ENCODE results near the gene CDKL4. TPM values are rescaled to one million over a fixed set of nuclear protein-coding genes. Genes with fewer than 3 reads are reported as not detected.
"Not testable (repeated sequence)": the region's sequence is repeated elsewhere in the genome, so short reads cannot be mapped to it uniquely, and the experiment has no call there.

The CDKL4 gene
- total RNA-seq, 1 donor from 2014 or later = 0.54 TPM

DNA sequence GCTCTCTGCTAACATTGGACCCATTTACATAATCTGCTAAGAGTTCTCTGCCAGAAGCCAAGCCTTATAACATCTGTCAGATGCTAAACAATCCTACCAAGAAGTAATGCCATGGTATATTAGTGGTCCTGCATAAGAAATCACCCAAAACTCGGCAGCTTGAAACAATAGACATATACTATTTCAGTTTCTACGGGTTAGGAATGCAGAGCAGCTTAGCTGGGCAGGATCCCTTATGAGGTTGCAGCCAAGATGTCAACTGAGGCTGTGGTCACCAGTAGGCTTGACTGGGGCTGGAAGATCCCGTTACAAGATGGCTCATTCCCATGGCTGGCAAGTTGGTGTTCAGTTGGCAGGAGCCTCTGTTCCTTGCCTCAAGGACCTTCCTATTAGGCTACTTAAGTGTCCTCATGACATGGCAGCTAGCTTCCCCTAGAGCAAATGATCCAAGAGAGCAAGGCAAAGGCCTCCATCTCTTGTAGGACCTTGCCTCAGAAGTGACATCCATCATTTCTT, 97.8 kb downstream of the CDKL4 start:
- intact Hi-C loops (cut with micrococcal nuclease) = no loop called here

DNA sequence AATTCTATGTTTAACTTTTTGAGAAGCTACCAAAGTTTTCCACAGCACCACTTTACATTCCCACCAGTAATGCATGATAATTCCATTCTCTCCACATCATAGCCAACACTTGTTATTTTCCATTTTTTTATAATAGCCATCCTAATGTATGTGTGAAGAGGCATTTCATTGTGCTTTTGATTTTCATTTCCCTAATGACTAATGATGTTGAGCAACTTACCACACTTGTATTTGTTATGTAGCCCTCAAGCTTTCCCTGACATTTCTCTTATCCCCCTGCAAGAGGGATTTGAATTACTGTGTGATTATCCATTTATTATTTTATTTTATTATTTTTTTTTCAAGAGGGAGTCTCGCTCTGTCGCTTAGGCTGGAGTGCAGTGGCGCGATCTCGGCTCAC, 99.4 kb downstream of the CDKL4 start:
- intact Hi-C loops (cut with micrococcal nuclease) = no loop called here

DNA sequence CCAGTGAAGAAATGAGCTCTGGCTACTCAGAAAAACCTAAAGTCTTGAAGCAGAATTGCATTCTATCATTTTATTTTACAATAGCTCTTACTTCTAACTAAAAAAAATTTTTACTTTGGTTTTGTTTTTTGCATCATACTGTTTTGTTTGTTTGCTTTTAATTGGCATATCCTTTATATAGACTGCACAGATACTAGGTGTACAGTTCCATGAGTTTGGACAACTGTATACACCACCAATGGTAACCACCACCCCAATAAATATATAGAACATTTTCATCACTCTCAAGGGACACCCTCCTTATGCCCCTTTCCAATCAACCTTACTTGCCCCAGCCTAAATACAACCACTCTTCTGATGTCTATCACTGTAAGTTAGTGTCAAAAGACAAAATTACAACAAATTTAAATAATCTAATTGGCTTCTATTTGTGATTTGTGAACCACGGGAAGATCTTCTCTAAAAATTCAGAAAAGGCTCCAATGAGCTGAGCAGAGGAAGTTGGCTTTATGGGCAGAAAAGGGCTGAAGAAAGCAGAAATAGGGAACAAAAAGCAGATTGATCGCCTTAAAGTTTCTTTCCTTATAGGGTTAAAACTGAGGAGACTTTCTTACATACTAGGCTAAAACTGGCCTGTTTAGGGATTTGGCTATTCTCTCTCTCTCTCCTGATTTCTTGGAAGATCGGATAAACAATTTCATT, 100.7 kb downstream of the CDKL4 start:
- intact Hi-C loops (cut with micrococcal nuclease) = loop anchor here (1.0 kb wide), 3 partner anchors 15 to 73 kb away; partner anchors contain the start of gene SOS1

DNA sequence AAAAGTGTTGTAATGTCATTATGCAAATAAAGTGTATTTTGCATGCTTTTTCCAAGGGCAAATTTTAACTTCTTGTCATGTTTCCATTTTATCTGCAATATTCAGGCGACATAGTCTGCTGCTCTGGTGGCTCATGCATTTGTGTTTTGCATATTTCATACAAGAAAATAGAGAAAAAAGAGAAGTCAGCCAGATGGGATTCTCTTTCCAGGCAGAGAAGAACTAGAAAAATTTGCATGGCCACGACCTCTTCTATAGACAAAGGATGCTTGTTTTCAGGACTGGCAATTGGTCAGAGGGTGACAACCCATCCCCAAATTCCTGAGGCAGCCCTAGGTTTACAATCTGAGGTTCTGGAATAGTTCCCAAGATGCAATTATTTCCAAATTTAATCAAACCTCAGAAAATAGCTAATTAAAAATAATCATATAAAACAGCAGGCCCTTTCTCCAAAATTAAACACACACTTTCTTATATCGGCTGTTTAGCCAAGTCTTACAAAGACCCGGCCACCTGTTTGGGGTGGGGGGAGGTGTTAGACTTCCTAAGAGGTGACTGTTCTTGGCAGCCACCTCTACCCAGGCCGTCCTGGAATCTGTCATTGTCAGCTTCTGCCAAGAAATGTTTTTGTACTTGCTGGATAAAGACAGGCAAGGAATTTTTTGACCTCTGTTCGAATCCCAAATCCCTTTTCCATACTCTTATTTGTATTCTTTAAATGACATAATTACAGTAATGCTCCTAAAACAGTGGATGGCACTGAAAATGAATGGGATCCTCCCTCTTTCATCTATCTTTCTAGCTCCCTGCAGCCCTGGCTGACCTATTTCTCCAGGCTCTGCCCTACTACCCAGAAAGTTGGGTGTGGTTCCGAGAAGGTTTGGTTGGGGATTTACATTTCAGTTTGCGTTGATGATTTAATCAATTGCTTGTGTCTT, 102.2 kb downstream of the CDKL4 start:
- intact Hi-C loops (cut with micrococcal nuclease) = loop anchor here (1.0 kb wide), 3 partner anchors 13 to 75 kb away; partner anchors contain the start of gene SOS1

DNA sequence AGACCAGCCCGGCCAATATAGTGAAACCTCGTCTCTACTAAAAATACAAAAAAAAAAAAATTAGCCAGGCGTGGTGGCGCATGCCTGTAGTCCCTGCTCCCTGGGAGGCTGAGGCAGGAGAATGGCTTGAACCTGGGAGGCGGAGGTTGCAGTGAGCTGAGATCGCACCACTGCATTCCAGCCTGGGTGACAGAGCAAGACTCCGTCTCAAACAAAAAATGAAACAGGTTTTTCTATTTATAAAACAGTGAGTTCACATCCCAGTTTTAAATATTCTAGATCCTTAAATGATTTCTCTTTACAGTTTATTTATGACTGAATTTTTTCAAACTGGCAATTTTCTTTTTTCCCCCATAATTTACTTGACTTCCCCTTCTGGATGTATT, 102.8 kb downstream of the CDKL4 start:
- intact Hi-C loops (cut with micrococcal nuclease) = not testable (repeated sequence)

DNA sequence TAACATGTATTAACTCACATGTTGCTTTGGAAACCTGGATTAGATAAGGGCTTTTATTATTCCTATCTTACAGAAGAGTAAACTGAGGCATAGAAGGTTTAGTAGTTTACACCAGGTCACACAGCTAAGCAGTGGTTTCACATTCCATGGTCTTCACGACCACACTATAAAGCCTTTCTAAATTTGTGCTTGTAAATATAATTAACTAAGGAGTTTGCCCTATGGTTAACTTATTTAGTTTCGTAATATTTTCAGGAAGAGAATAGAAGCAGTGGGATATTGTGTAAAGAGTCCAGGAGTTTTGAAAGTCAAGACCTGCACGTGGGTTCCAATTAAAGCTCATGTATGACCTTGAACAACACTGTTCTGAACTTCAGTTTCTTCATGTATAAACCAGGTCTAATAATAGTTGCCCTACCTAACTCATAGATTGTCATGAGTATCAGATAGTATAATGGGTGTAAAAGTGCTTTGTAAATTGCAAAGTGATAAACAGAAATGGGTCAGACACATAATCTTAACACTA, 103.4 kb downstream of the CDKL4 start:
- intact Hi-C loops (cut with micrococcal nuclease) = no loop called here

DNA sequence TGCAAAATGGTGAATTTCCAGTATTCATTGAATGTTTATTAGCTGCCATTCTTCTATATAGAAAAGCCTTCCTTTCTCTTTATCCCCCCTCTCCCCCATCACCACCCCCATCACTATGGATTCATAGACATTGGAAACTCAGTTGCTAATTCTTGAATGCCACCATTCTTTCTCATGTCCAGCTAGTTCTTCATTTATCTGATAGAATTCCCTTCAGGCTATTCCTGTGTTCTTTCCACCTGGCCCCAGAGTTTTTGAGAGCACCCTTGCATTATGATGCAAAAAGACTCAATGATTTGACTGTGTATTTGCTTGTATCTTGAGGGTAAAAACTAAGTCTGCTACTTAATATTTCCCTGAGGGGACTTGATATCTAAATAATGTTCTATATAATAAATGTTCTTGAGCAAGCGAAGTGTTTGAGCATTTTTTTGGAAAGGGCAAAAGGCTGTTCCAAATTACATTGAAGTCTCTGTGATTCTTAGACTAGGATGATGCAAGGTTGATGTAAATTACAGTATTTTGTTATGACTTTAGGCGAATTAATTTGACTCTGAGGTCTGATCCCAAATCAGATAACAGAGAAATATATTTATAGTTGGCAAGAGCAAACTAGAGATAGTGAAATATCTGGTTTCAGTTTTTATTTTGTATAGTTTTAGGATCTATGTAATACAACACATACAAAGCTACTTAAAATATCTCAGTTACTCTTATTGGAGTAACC, 104.1 kb downstream of the CDKL4 start:
- intact Hi-C loops (cut with micrococcal nuclease) = no loop called here

DNA sequence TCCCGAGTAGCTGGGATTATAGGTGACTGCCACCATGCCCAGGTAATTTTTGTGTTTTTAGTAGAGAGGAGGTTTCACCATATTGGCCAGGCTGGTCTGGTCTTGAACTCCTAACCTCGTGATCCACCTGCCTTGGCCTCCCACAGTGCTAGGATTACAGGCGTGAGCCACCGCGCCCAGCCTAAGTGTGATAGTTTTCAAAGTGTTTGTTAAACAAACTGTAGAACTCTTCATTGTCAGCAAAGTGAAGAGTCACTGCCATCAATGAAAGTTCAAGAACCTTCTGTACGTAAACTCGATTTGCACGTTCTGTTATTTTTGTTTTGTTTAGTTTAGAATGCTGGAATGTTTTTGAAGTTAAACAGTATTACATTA, 104.9 kb downstream of the CDKL4 start:
- intact Hi-C loops (cut with micrococcal nuclease) = no loop called here

DNA sequence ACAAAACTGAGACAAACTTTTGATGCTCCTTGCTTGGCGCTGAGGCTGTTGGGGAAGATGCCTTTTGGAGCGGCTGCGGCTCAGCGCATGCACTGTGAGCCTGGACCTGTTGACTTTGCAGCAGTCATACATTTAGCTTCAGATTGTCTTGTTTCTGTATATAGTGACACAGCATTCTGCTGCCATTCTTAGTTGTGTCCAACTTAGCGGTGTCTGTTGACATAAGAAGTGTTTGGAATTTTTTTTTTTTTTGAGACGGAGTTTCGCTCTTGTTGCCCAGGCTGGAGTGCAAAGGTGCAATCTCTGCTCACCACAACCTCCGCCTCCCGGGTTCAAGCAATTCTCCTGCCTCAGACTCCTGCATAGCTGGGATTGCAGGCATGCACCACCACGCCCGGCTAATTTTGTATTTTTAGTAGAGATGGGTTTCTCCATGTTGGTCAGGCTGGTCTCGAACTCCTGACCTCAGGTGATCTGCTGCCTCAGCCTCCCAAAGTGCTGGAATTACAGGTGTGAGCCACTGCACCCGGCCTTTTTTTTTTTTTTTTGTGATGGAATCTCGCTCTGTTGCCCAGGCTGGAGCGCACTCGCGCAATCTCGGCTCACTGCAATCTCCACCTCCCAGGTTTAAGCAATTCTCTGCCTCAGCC, 105.5 kb downstream of the CDKL4 start:
- intact Hi-C loops (cut with micrococcal nuclease) = not testable (repeated sequence)

DNA sequence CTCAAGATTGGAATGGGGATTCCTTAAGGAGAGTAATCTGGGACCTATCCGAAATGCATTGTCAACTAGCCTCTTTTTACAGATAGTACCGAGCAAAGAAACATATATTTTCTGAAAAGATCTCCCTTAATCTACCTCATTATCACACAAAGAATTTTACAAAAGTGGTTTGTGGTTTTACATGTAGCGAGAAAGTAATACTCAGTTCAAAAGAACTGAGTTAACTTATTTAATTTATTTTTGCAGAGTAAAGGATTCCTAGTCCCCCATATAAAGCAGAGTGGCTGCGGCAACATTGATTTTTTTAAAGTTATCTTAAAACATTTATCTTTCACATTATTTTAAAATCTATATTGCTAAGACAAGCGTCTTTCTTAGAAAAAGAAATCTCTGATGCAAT, 107.0 kb downstream of the CDKL4 start:
- intact Hi-C loops (cut with micrococcal nuclease) = loop anchor here (1.0 kb wide), 2 partner anchors 7 to 34 kb away; no protein-coding TSS in a partner anchor

DNA sequence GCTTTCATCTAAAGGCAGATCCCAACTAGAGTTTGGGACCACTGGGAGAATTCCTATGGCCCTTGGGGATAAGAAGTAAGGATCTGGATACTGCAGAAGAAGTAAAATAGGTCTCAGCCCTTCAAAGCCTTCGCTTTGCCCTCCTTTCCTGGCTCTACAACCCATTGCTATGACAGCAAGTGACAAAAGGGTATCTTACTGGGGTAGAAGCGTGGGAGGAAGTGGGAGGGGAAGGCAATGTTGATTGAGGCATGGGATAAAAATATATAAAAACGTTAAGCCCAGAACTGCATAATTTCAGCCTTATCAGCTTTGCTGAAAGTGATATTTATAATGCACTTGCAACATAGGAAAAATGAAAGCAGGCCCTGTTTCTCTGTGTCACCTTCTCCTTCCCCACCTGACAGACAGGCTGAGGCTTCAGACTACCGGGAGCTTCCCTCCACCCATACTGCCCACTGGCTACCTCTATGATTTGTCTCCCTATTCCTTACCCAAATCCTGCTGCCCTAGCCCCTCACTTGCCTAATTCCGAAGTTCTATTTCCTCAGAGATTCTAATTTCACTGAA, 108.0 kb downstream of the CDKL4 start:
- intact Hi-C loops (cut with micrococcal nuclease) = loop anchor here (1.0 kb wide), 1 partner anchor 35 kb away; no protein-coding TSS in a partner anchor

DNA sequence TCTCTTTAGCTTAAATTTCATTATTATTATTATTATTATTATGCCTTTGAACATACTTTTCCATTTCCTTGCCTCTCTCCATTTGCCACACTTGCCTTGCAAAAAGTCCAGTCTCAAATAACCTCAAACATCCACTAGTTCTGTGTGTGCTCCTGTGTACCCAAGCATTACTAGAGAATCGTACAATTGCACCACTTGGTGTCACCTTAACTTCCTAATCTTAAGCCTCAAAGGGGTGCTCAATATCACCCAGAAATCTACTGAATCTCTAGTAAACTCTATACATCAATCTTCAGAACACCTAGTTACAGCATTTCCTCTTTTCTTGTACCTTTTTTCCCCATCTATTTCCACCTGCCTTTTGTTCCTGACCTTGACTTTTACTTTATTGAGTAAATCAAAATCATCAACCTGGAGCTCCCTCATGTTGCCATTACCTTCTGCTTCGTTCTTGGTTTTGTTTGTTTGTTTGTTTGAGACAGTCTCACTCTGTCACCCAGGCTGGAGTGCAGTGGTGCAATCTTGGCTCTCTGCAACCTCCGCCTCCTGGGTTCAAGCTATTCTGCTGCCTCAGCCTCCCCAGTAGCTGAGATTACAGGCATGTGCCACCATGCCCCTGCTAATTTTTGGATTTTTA, 110.4 kb downstream of the CDKL4 start:
- intact Hi-C loops (cut with micrococcal nuclease) = no loop called here

DNA sequence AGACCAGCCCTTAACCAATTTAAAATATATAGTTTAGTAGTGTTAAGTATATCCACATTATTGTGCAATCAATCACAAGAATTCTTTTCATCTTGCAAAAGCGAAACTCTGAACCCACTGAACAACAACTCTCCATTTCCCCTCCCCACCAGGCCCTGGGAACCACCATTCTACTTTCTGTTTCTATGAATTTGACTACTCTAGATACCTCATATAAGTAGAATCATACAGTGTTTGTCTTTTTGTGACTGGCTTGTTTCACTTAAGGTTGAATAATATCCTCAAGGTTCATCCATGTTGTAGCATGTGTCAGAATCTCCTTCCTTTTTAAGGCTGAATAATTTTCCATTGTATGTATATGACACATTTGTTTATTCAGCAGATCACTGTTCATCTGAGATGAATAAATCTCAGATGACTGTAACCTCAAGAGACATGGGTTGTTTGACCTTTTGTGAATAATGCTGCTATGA, 114.8 kb downstream of the CDKL4 start:
- intact Hi-C loops (cut with micrococcal nuclease) = loop anchor here (1.0 to 10.0 kb wide), 7 partner anchors 8 to 462 kb away; partner anchors contain the start of genes GALM and SOS1

DNA sequence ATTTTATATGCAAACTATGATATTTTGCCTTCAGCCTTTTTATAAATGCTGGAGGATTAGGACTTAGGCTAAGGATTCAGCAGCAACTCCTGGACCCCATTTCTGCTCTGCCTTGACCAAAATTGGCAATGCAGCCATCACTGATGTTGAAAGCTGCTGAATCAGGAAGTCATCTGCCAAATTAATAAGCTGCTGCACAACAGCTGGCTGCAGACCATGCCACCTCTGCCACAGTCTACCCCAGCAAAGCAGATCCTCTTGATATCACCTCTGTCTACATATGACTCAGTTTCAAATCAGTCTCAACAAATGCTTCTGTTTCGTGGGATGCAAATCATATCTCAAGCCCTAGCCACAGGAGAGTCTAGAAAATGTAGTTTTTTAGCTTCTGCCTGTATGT, 115.8 kb downstream of the CDKL4 start:
- intact Hi-C loops (cut with micrococcal nuclease) = loop anchor here (1.0 to 10.0 kb wide), 3 partner anchors 14 to 461 kb away; partner anchors contain the start of gene GALM

Other genes with a start within 250 kb of the CDKL4 start
- 264 and 283 TPM in 2 replicates for gene SOS1, start 122.9 kb downstream of the CDKL4 start, total RNA-seq
- 7.2 and 11.8 TPM in 2 replicates for gene MAP4K3, start 193.3 kb upstream of the CDKL4 start, total RNA-seq